HG02973 (cell line): ENCODE data around the gene SORL1.

Experiments used
- ATAC-seq: cut with Tn5 transposase; IDR thresholded peaks from one replicate; pipeline ENCODE4 v1.9.1; 2021; ENCODE audit warnings: moderate library complexity; ENCODE audit not compliant: unreplicated experiment

The SORL1 gene

GRCh38 chr11:121652971-121653370 lies 200.9 kb downstream of the SORL1 start:
- no peak for ATAC-seq

DNA sequence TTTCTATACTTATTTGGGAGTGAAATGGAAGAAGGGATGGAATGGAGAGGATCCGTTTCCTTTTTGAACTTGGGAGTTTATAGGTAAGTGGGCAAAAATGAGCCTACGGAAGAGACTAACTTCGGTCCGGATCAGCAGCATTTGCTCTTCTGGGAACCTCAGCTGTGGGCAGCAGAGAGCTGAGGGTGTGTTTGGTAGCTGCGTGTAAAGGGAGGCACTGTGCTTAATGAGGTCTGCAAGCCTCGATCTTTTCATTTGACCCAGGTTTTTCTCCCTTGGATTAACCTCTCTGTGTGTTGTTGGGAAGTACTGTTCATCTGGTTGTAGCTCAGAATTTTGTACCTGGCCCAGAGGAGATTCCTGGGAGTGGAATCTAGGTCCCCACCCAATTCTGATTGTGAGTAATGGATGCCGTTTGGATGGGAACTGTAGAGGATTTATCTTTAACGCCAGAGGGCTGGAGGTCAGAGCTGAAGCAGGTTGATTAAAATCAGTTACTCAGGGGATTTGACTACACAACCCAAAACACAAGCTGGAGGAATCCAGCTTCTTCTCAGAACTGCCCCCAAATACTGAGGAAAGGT lies 202.2 kb downstream of the SORL1 start:
- no peak for ATAC-seq

DNA sequence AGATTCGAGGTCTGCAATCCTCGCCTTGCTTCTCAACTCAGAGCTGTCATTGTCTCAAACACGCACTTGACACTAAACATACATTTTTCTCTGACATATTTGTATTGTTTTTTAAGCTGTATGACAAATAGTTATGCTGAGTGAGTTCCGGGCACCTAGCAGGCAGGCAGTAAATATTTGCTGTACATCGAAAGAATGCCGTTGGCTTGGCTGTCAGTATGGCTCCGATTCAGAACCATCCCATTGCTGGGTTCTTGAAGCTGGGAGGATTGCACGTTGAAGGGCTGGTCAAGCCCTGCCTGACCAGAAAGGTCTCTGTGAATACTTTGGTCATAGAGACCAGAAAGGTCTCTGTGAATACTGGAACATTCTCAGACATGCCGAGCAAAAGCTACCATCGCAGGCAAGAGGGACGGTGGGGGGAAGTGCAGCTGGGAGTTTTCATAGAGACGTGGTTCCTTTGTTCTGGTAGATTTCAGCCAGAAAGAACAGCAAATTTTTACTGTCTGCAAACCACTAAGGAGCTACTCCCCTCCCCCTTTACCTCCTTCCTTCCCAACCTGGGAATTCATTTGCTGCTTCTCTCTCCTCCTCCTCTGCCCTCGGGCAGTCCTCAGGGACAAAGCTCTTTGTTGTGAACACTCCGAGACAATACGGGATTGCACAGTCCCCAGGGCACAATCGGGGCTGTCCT lies 202.9 kb downstream of the SORL1 start:
- no peak for ATAC-seq

DNA sequence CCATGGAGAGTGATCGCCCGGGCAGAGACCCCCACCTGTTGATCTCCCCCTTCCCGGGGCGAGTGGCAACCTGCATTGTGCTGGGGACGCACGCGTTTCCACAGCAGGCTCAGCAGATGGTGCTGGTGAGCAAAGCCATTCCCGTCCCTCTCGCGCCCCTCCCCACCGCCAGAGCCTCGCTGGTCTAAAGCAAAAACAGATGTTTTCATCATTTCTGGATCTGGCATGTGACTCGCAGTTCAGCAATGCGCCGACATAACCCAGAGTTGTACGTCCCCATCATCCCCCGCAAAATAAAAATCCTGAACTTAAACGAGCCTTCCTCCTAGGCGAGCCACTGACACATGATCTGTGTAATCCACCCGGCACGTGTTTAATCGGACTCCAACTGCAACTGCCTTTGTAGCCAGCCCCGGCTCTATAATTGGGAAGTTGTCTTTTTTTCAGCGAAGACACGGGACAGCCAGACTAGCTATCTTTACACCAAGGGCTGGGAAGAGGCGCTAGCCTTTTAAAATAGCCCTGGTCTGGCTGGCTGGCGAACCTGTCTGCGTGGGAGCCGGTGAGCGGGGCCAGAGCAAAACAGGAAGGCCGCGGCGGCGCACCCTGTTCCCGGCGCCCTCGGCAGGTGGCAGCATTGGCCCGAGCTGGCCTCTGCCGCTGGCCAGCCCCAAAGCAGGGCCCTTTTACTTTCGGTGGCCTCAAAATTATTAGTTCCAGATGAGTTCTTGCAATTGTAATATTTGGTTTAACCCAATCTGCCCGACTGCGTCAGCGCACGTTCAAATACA lies 203.6 kb downstream of the SORL1 start:
- peak; percentile 89 for ATAC-seq

- no peak for ATAC-seq
Measured at GRCh38 chr11:121656328-121657090, 204.4 kb downstream of the SORL1 start.

DNA sequence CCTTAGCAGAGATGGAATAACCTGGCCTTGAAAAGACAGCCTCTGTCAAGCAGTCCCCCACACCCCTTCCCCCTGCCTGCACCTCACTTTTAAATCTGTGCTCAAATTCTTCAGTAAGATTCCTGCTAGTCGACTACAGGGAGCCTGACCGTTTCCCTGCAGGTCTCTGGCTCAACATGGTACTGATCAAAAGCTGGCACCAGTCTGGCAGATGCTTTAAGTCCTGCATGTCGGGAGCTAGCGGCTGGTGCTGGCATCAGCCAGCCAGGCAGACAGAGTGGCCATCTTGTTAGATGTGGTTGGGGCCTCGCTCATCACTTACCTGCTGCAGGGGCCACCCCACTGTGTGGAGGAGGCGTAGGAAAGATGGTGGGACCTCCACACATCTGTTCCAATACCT lies 205.0 kb downstream of the SORL1 start:
- ATAC-seq = no peak

DNA sequence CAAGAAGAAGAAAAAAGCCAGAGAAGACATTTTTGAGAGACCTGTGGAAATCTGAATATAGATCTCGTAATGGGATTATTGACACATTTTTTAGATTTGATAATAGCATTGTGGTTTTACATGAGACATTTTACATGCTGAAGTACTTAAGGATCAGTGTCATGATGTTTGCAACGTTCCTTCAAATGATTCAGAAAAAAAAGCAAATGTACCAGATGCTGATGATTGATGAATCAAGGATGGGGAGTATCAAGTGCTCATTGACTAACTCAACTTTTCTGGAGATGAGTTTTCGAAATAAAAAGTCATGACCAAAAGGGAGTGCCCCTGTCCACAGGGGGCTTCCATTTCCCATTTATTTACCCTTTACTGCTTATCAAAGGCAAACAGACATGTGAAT lies 207.7 kb downstream of the SORL1 start:
- no peak for ATAC-seq

GRCh38 chr11:121661880-121662486 lies 209.9 kb downstream of the SORL1 start:
- no peak for ATAC-seq

DNA sequence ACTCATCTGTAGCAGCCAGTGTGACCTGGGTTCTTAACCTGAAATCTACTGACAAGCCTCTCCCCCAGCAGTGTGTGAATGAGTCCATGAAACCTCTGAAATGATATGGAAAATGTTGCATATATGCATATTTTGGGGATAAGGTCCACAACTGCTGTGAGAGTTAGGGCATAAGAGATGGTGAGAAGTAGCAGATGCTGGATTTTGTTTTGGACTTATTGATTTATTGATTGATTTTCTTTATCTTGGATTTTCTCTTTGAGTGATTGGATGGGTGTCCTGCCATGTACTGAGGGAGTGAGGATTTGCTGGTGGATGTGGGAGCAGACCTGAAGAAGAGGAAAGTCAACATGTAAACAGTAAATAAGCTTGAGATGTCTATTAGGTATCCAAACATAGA lies 212.0 kb downstream of the SORL1 start:
- no peak for ATAC-seq

- ATAC-seq = no peak
Measured at GRCh38 chr11:121665206-121665838, 213.2 kb downstream of the SORL1 start.

GRCh38 chr11:121667836-121668235 lies 215.7 kb downstream of the SORL1 start:
- ATAC-seq = no peak

DNA sequence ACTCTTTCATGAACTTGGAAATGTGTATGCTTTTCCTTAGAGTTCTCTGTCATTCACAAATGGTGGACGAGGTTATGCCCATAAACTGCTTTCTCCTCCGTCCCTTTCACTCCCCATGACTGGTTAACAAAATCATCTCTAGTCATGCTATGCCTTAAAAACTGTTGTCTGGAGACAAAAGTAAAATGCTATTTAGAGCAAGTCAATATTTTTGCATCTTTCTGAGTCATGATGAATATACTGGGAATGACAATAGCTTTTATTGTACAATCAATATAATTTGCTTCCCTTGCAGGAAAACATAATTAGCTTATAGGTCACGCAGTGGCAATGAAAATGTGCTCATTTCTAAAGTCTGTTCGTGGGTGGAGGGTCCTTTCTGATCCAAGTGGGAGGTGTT lies 217.3 kb downstream of the SORL1 start:
- no peak for ATAC-seq

GRCh38 chr11:121670266-121670665 lies 218.2 kb downstream of the SORL1 start:
- ATAC-seq = no peak

- ATAC-seq = no peak
Measured at GRCh38 chr11:121670805-121671282, 218.7 kb downstream of the SORL1 start.

DNA sequence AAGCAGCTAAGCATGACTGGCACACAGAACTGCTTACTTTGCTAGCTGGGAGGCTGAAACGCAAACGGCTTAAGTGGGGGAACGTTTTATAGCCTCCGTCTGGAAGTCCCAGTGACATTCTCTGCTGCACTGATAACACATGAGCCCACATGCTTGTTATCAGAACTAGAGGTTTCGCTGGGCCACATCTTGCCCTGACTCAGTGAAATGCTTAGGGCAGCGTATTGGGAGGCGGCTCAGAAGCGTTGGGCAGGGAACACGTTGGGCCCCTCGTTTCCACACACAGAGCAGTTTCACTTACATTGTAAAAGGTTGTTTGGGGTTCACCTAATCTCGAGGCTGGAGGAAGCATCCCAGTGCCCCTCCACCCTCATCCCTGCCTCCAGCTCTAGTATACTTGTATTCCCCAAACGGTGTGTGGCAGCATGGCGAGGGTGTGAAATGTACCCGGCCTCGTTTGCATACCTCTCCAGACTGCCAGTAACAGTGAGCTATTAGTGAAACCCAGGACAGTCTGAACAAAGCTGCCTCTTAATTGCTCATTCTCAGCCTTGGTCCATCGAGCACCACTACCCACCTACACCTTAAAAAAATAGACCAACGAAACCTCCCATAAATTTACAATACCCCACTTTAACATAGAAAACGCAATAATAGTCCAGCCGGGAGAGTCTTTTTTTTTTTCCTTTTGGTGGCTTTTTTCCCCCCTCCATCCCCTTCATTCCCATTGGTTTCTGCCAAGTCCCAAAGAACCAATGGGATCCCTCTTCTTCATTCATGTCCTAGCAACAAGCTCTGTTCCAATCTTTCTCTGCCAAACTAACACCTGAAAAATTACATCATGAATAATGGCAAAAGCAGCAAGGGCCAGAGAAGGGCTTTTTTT lies 219.4 kb downstream of the SORL1 start:
- no peak for ATAC-seq

GRCh38 chr11:121672630-121673487 lies 220.7 kb downstream of the SORL1 start:
- ATAC-seq = no peak

DNA sequence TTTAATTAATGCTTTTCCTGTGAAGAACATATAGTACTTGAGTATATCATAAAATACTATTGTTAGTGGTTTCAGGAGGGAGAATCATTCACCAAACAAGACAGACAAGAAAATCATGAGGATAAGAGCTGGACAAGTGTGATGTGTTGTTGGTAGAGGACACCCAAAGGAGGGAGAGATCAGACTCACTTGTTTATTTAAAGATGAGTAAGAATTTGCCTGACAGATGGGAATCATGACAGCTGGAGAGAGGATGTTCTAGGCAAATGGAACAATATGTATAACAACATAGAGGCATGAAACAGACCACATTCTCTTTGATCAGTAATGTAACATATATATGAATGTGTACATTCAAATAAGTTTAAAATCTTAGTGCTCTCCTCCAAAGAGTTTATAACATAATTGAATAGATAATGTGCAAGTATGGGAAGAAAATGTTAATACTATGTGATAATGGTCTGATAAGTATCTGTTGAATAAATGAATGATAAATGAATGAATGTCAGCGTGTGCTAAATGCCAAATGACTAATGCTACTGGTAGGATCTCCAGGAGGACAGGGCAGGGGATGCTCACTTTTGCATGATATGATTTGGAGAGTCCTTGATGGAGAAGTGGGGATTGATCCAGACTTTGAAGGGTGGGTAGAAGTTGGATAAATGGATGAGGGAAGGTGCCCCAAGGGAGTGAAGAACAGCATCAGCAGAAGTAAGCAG lies 229.6 kb downstream of the SORL1 start:
- ATAC-seq = no peak
